Daoy (cell line): Measurements from ENCODE around the gene NSRP1. TPM values are rescaled to one million over a fixed set of nuclear protein-coding genes. Genes with fewer than 3 reads are reported as not detected.
"Not testable (repeated sequence)": the region's sequence is repeated elsewhere in the genome, so short reads cannot be mapped to it uniquely, and the experiment has no call there.

Source experiments
- DNase-seq: peaks from one replicate; pipeline ENCODE4 v3.0.0-alpha.2; 2015; ENCODE audit warnings: low read depth
- total RNA-seq: library from RNA; depleted of rRNA; stranded (reverse); fragments of >200 nt; shearing (Covaris generic); gene quantifications from 2 replicates; pipeline ENCODE4 v1.2.3, GENCODE V29; 2014

The NSRP1 gene
- total RNA-seq, 1 experiment from 2014 or later = 9.7 TPM

- no peak for DNase-seq
Measured at GRCh38 chr17:30186761-30187160, 70.1 kb downstream of the NSRP1 start.

- DNase-seq = no peak
Measured at GRCh38 chr17:30187573-30187972, 71.0 kb downstream of the NSRP1 start.

- no peak for DNase-seq
Measured at GRCh38 chr17:30188211-30188939, 71.8 kb downstream of the NSRP1 start.

GRCh38 chr17:30191072-30191471, 74.5 kb downstream of the NSRP1 start:
- DNase-seq = no peak

- DNase-seq = no peak
Measured at GRCh38 chr17:30196504-30196903, 79.9 kb downstream of the NSRP1 start.

- DNase-seq = no peak
Measured at GRCh38 chr17:30197416-30197815, 80.8 kb downstream of the NSRP1 start.

- no peak for DNase-seq
Measured at GRCh38 chr17:30199600-30199999, 83.0 kb downstream of the NSRP1 start.

GRCh38 chr17:30200106-30200505, 83.5 kb downstream of the NSRP1 start:
- DNase-seq = no peak

- DNase-seq = not testable (repeated sequence)
Measured at GRCh38 chr17:30200656-30201055, 84.0 kb downstream of the NSRP1 start.

GRCh38 chr17:30203471-30203981, 86.9 kb downstream of the NSRP1 start:
- DNase-seq = no peak

GRCh38 chr17:30207655-30208054, 91.0 kb downstream of the NSRP1 start:
- no peak for DNase-seq

- DNase-seq = no peak
Measured at GRCh38 chr17:30208214-30208613, 91.6 kb downstream of the NSRP1 start.

GRCh38 chr17:30209930-30210329, 93.3 kb downstream of the NSRP1 start:
- no peak for DNase-seq

GRCh38 chr17:30210366-30210765, 93.8 kb downstream of the NSRP1 start:
- DNase-seq = no peak

GRCh38 chr17:30210901-30211300, 94.3 kb downstream of the NSRP1 start:
- no peak for DNase-seq

GRCh38 chr17:30211371-30211770, 94.8 kb downstream of the NSRP1 start:
- DNase-seq = no peak

- DNase-seq = no peak
Measured at GRCh38 chr17:30212750-30213149, 96.1 kb downstream of the NSRP1 start.

GRCh38 chr17:30217054-30217453, 100.4 kb downstream of the NSRP1 start:
- DNase-seq = no peak

GRCh38 chr17:30217746-30218245, 101.2 kb downstream of the NSRP1 start:
- DNase-seq = no peak

GRCh38 chr17:30218799-30219198, 102.2 kb downstream of the NSRP1 start:
- no peak for DNase-seq

- no peak for DNase-seq
Measured at GRCh38 chr17:30219315-30219714, 102.7 kb downstream of the NSRP1 start.

GRCh38 chr17:30219833-30220232, 103.2 kb downstream of the NSRP1 start:
- no peak for DNase-seq

GRCh38 chr17:30220414-30220813, 103.8 kb downstream of the NSRP1 start:
- DNase-seq = no peak

- DNase-seq = no peak
Measured at GRCh38 chr17:30221346-30221745, 104.7 kb downstream of the NSRP1 start.
